Hematopoietic multipotent progenitor cell treated with erythropoietin and hydrocortisone succinate and interleukin-3 and kit ligand, for 6 days (in vitro differentiated cells): ENCODE data around the gene PREP.
"Not testable (repeated sequence)": the region's sequence is repeated elsewhere in the genome, so short reads cannot be mapped to it uniquely, and the experiment has no call there.

ENCODE experiments used
- DNase-seq: peaks from one replicate; pipeline ENCODE4 v3.0.0-alpha.2; 2015

The PREP gene

DNA sequence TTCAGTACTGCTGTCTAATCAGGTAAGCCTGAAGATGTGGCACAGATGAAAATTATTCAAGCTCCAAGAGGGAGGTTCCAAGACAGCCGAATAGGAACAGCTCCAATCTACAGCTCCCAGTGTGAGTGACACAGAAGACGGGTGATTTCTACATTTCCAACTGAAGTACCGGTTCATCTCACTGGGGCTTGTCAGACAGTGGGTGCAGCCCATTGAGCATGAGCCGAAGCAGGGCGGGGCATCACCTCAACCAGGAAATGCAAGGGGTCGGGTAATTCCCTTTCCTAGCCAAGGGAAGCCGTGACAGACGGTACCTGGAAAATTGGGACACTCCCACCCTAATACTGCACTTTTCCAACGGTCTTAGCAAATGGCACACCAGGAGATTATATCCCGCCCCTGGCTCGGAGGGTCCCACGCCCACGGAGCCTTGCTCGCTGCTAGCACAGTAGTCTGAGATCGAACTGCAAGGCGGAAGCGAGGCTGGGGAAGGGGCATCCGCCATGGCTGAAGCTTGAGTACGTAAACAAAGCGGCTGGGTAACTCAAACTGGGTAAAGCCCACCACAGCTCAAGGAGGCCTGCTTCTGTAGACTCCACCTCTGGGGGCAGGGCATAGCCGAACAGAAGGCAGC lies 64.4 kb downstream of the PREP start:
- DNase-seq: not testable (repeated sequence)

DNA sequence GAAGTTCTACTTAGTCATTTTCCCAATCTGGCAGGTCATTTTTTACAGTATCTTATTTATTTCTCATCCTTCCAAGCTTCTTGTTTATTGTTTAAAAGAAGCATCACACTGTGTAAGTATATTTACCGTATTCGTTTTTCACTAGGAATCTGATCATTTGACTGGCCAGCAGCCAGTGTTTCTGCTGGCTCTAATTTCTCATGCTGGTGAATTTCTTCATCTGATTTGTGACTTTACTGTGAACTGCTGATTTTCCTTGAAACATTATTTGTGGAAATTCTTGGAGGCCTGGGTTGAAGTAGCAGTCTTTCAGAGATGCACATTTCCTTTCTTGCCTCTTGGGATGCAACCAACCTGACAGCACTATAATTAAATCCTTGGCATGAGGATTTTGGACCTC lies 65.9 kb downstream of the PREP start:
- DNase-seq: no peak

DNA sequence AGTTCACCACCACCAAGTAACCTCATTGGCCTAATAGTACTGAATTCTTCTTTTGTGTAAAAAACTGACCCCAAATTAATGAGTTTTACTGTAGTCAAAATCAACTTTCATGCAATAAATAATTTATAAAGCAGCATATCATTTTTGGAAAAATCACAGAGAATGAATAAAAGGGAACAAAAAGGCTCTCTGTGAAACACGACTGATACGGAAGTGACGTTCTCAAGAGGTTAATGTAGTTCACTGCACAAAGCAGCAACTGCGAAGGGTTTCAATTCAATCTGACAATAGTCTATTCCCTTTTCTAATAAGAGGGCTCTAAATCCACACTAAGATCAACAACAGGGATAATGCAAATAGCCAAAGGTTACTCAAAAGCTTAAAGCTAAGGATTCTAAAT lies 70.3 kb downstream of the PREP start:
- DNase-seq: no peak

- DNase-seq: no peak
Observed at GRCh38 chr6:105331927-105332326, 71.0 kb downstream of the PREP start.

GRCh38 chr6:105330913-105331312 lies 72.0 kb downstream of the PREP start:
- no peak for DNase-seq

DNA sequence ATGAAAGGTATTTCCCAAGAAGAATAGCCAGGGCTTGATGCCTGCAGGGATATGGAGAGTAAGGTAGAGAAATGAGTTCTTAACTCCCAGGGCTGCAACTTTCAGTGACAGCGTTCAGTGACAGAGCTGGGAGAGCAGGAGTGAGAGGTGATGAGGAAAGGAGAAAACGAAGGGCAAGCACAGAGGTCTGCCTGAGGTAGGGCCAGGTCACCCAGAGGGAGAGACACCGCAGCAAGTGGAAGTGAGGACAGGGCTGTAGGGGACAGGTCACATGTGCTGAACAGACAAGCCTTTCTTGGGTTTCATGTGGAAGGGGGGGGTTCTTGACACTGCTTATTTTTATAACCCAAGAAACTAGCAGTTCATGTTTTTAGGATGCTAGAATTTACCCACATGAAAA lies 72.5 kb downstream of the PREP start:
- DNase-seq: no peak

DNA sequence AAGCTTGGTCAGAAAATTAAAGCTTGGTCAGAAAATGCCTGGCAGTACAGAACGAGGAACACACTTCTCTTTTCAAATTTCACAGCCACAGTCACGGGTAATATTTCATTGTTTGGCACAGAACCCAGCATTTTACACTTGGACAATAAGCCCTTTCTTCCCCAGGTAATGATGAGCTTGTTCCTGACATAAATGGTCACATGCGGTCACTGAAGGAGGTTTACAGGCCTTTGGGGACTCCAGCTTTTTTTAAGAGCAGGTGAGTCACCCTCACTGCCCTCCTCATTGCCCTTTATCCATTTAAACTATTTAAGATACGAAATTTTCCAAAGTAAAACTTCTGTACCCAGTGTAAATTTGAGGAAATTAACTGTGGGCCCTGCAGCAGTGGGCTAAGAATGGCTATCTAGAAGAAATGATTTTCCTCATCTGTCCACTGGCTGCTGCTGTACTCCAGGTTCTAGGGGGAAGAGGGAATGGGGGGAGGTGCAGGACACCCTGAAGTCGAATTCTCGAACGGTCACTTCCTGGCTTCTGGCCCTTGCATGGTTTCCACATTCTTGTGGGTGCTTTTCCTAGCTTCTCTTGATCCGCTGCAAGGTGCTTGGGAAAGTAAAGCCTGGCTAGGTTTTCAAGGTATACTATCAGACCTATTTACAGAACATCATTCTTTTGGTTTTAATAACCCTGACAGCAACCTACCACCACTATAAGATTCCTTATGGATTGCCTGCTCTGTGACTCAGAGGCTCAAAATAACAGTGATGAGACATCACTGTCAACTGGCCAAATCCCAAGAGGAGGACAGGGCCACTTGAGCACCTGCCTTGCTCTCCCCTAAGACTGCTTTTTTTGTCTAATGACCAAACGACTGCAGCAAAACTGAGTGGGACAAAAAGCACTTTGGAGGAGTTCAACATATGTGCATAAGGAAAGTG lies 75.8 kb downstream of the PREP start:
- DNase-seq: no peak

DNA sequence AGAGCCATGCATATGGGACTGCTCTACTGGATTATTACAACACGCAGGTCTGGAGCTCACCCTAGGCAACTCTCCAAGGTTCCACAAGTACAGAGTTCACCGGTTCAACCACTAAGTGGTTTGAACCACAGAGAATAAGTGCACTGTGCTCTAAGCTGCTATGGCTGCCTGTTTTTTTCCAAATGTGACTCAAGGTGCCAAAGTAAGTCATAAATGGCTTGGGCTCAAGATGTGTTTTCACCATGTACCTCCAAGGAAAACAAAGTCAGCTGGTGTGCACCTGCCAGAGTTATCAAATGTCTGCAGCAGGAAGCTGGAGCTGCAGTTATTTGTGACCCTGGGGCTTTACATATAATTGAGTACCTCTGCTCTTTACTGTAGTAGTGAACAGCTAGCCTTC lies 76.7 kb downstream of the PREP start:
- DNase-seq: no peak

GRCh38 chr6:105324386-105324950 lies 78.4 kb downstream of the PREP start:
- DNase-seq: no peak

DNA sequence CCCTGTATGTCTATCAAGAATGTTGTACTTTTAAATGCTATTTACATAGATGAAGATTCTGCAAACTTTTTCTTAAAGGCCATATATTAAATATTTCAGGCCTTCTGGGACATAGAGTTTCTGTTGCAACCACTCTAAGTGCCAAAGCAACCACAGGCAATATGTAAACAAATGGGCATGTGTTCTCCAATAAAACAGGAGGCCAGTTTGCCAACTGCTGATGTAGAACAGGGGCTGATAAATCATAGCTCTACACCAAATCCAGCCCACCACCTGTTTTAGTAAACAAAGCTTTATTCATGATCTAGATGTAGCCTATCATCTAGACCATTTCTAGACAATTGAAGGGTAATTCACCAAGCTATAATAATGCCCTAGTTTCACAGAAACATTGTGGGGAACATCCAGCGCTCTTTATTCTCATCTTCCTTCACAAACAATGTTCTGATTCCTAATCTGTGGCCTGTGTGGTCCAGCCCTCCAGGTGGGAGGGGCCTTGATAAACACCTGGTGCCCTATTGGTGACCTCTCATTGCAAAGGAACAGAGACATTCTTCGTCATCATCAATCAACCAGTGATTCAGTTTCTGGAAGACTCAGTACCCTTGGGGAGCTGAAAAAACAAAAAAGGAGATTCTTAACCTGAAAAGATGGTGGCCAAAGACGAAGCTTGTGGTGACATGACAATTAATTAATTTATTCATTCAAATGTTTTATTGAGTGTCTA lies 80.2 kb downstream of the PREP start:
- no peak for DNase-seq

DNA sequence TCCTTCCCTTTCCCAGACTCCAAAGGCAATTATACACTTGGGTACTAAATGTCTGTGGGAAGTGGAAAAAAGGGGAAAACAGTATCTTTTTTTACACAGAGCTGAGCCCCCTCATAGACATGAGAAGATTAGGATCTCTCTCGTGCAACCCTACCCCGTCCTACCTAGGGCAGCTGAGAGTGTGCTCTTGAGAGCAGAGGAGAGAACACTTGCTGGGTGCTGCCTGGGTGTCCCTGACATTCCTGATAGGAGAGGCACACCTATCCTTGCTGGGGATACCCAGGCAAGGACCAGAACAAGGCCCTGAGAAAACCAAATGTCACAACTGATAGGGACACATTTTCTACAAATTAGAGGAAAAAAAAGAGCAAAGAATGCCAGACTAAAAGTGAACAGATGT lies 81.2 kb downstream of the PREP start:
- no peak for DNase-seq

DNA sequence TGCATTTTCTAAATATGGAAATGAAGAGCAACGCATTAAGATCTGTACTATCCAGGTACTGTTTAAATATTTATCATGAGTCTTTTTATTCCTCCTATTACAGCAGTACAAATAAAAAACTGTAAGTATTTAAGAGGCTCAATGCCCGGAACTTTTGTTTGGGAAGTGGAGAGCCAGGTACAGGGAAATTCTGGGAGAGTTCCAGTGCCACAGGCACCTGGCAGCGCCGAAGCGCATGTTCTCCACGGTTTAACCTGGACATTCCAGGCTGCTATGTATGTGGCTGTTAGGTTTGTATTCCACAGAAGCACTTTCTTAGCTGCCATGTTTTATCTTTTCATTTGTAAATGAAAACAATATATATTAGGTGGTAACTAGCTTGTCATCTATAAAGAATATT lies 81.7 kb downstream of the PREP start:
- DNase-seq: no peak

- no peak for DNase-seq
Observed at GRCh38 chr6:105320765-105321164, 82.1 kb downstream of the PREP start.

DNA sequence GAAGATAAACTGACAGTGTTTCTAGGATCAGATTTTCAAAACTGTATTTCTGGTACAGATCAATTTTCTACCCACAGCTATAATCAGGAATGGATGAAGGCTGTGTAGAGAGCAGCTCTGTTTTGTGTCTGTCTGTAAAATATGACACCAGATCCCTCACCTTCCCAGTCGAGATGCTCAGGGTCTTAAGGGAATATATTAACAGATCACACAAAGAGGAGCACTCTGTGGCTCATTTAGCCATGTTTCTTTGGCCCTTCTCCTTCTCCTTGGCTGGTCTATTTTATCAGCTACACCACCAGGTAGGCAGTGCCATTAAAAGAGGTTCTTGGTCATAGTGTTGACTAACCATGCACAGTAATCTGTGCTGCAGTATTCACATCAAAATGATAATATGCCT lies 82.6 kb downstream of the PREP start:
- no peak for DNase-seq

- no peak for DNase-seq
Observed at GRCh38 chr6:105319331-105319730, 83.6 kb downstream of the PREP start.

DNA sequence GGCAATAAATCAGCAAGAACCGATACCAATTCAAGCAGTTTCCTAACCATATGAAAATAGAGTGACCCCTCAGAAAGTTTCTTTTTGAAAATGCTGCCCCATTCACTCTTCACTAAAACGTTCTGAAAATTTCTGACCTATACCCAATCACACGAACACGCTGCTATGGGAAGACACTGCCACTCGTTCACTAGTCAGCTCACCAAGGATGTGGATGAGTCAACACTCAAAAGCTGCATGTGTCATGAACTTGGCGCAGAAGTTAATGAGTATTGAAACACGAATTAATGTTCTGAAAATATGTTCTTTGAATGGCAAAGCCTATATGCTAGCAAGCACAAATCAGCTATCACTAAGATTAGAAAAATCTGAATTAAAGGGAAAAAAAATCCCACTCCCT lies 84.2 kb downstream of the PREP start:
- no peak for DNase-seq

GRCh38 chr6:105317607-105318533 lies 85.0 kb downstream of the PREP start:
- peak; percentile 14 for DNase-seq

- no peak for DNase-seq
Observed at GRCh38 chr6:105313211-105313610, 89.7 kb downstream of the PREP start.

GRCh38 chr6:105310947-105311346 lies 91.9 kb downstream of the PREP start:
- no peak for DNase-seq

GRCh38 chr6:105310371-105310770 lies 92.5 kb downstream of the PREP start:
- DNase-seq: no peak

- DNase-seq: no peak
Observed at GRCh38 chr6:105308840-105309239, 94.0 kb downstream of the PREP start.

DNA sequence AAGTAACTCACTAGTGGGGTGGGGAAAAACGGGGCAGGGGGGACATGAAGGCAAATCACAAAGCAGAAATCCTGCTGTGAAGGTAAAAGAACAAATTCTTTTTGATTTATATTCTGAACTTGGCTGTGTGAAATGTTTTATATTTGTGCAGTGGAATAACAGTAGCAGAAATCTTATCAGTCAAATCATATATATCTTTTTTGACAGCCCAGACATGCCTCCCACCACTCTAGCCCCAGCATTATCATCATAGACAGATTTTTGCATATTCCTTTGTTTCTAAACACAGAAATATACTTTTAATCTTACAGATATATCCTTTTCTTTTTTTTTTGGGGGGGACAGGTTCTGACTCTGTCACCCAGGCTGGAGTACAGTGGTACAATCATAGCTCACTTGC lies 97.4 kb downstream of the PREP start:
- DNase-seq: no peak
